Measurements from ENCODE around the gene KDM6B. TPM values are rescaled to one million over a fixed set of nuclear protein-coding genes. Genes with fewer than 3 reads are reported as not detected.

The KDM6B gene
- total RNA-seq, 1 donor from 2014 or later: 15.9 TPM

GRCh38 chr17:7840441-7840840 is 6.4 kb downstream of the KDM6B start:
- no peak for DNase-seq (ENCODE audit: low read depth)

- no peak for DNase-seq (ENCODE audit: low read depth)
Observed at GRCh38 chr17:7840875-7841274, 6.9 kb downstream of the KDM6B start.

DNA sequence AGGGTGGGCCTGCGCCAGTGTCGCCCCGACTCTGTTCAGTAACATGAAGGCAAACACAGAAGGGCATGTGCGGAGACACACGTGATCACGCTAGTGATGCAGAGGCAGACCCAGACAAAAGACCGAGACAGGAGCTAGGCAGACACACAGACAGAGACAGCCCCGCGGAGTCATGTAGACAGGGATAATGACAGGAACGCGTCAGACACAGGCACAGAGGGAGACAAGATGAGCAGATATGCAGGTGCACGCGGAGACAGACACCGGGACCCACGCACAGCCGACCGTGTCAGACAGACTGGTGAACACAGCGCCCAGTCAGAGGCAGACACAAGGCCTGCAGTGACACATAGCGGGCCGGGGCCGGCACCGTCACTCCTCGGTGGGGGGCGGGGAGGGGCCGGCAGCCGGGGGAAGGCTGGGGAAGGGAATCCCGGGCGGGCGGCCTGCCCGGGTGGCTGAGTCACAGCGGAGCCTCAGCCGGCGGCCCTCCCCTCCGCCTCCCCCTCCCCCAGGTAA is 7.4 kb downstream of the KDM6B start:
- peak; percentile 66 for DNase-seq (ENCODE audit: low read depth)

DNA sequence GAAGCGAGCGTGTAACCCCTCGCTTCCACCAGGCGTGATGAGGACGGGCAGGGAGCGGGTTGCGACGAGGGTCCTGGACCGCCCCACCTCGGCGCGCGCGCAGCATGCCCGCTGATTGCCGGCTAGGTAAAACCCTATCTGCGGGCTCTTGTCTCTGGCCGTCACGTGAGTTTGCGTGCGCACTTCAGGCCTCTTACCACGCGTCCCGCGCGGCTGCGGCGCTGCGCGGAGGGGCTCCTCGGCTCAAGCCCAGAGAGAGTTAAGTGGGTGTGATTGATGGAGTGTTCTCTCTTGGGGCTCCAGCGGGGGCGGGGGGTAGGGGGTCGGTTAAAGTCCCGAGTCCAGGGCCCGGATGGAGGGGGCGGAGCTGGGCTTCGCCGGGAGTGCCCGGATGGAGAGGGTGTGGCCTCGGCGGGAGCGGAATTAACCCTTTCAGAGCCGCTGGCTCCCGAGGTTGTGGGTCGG is 7.9 kb downstream of the KDM6B start:
- DNase-seq (ENCODE audit: low read depth): peak; percentile 54

- DNase-seq (ENCODE audit: low read depth): peak; percentile 88
Observed at GRCh38 chr17:7842380-7843256, 8.6 kb downstream of the KDM6B start.

DNA sequence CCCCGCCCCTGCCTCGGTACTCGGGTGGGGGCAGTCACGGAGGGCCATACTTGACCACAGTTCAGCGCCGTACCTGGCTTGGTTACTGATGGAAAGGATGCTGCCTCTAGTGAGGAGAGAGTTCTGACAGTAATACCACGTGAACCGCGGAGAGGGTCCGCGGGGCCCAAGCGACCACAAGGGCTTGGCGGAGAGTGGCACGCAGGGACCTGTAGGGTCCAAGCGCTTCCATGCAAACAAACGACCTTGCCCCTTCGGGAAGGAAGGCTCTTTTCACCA is 9.2 kb downstream of the KDM6B start:
- no peak for DNase-seq (ENCODE audit: low read depth)

GRCh38 chr17:7843536-7844291 is 9.7 kb downstream of the KDM6B start:
- peak; percentile 73 for DNase-seq (ENCODE audit: low read depth)

DNA sequence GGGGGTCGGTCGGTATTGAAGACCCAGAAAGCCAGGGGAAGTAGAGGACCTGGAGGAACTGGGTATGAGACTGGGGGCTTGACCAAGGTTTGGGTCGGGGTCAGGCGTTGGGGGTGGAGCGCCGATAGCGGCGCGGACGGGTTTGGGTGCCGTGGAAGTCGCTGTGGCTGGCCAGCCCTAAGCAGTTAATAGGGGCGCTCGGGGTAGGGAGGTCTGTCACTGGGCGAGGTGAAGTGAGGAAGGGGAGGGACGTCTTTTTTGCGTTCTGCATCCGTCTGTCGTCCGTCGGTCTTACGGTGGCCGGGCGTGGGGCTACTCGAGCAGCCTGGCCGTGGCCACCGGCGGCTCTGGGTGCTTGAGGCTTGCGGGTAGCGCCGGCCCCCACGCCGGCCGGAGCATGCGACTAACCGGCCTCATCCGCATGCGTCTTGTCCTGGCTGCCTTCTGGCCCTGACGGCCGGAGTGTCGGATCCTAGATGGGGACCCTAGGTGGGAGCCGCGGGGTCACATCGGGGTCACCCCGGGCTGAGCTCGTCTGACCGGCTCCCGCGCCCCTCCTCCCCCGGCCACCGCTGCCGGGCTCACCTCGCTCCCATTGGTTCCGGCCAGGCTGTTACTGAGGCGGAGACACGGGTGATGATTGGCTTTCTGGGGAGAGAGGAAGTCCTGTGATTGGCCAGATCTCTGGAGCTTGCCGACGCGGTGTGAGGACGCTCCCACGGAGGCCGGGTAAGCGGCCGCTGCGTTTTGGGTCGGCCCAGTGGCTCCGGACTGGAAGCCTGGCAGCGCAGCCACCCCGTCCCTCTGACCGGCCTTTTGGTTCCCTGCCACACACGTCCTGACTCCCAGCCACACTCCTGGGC is 10.5 kb downstream of the KDM6B start:
- DNase-seq (ENCODE audit: low read depth): peak; percentile 90

- DNase-seq (ENCODE audit: low read depth): no peak
Observed at GRCh38 chr17:7845359-7846062, 11.5 kb downstream of the KDM6B start.

- DNase-seq (ENCODE audit: low read depth): no peak
Observed at GRCh38 chr17:7846063-7846735, 12.2 kb downstream of the KDM6B start.

GRCh38 chr17:7846765-7847661 is 13.0 kb downstream of the KDM6B start:
- DNase-seq (ENCODE audit: low read depth): no peak

GRCh38 chr17:7848131-7848579 is 14.1 kb downstream of the KDM6B start:
- no peak for DNase-seq (ENCODE audit: low read depth)

- DNase-seq (ENCODE audit: low read depth): no peak
Observed at GRCh38 chr17:7848739-7849129, 14.7 kb downstream of the KDM6B start.

DNA sequence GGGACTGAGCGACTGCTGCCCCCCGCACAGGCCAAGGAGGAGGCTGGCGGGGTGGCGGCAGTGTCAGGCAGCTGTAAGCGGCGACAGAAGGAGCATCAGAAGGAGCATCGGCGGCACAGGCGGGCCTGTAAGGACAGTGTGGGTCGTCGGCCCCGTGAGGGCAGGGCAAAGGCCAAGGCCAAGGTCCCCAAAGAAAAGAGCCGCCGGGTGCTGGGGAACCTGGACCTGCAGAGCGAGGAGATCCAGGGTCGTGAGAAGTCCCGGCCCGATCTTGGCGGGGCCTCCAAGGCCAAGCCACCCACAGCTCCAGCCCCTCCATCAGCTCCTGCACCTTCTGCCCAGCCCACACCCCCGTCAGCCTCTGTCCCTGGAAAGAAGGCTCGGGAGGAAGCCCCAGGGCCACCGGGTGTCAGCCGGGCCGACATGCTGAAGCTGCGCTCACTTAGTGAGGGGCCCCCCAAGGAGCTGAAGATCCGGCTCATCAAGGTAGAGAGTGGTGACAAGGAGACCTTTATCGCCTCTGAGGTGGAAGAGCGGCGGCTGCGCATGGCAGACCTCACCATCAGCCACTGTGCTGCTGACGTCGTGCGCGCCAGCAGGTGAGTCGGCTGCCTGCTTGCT is 15.2 kb downstream of the KDM6B start:
- no peak for DNase-seq (ENCODE audit: low read depth)

GRCh38 chr17:7849751-7850504 is 15.9 kb downstream of the KDM6B start:
- DNase-seq (ENCODE audit: low read depth): no peak

DNA sequence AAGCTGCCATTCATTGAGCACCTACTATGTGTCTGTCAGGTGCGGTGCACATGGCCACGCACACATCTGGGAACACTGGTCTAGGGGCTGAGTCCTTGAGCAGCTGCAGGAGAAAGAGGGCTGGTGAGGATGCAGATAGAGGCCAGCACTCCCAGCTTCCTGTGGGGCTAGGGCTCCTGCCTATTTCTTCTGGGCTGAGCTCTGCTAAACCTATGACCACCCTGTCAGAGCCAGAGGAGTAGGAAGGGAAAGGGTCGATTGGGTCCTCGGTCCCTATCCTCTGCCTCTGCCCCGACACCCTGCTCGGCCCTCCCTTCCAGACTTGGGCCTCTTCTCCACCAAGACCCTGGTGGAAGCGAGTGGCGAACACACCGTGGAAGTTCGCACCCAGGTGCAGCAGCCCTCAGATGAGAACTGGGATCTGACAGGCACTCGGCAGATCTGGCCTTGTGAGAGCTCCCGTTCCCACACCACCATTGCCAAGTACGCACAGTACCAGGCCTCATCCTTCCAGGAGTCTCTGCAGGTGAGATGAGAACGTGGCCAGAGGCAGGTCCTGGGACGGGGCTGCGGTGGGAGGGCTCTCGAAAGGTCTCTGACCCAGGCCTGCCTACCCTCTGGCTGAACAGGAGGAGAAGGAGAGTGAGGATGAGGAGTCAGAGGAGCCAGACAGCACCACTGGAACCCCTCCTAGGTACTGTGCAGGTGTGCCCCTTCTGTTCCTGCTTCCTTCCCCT is 16.9 kb downstream of the KDM6B start:
- DNase-seq (ENCODE audit: low read depth): no peak

DNA sequence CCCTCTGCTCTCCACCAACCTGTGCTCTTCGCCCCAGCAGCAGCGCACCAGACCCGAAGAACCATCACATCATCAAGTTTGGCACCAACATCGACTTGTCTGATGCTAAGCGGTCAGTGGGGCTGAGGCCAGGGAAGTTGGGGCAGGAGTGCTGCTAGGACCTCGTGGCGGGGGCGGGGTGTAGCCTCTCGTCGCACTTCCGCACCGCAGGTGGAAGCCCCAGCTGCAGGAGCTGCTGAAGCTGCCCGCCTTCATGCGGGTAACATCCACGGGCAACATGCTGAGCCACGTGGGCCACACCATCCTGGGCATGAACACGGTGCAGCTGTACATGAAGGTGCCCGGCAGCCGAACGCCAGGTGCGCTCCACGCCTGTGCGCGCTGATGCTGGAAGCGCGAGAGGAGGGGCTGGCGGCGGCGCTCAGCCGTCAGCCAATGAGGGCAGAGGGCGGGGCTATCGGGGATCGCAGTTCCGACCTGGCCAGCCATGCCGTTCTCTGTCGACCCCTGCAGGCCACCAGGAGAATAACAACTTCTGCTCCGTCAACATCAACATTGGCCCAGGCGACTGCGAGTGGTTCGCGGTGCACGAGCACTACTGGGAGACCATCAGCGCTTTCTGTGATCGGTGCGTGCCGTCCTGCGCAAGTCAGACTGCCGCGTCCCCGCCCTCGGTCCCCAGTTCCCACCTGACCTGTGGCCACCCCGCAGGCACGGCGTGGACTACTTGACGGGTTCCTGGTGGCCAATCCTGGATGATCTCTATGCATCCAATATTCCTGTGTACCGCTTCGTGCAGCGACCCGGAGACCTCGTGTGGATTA is 17.6 kb downstream of the KDM6B start:
- DNase-seq (ENCODE audit: low read depth): peak; percentile 68
